HL-60 (cell line): ENCODE results near the gene CPT1A.
A peak's percentile ranks its signal among the peaks of the same experiment; 100 is the strongest.

ENCODE experiments used
- DNase-seq, 2 experiments: peaks; one replicate each; pipeline ENCODE4 v3.0.0-alpha.2; 2010 to 2020; ENCODE audit warnings: low read depth in 1 of 2, low spot score in 1 of 2
- H3K27ac ChIP-seq: fragments of 250-450 bp; sonication (Bioruptor Pico); replicated peaks from 2 replicates; pipeline ENCODE4 v1.5.1; 2020; ENCODE audit warnings: mild to moderate bottlenecking, moderate library complexity
- H3K27me3 ChIP-seq: fragments of 250-450 bp; sonication (Bioruptor Pico); 2 replicates; pipeline ENCODE4 v1.5.1; 2021; ENCODE audit warnings: mild to moderate bottlenecking, moderate library complexity; ENCODE audit not compliant: insufficient read depth, poor library complexity, severe bottlenecking
- H3K4me3 ChIP-seq: replicated peaks from 2 replicates; pipeline ENCODE4 v1.5.1; 2011; ENCODE audit warnings: mild to moderate bottlenecking, control low read depth, low read length; ENCODE audit not compliant: insufficient read depth
- GABPA ChIP-seq: IDR thresholded peaks from 2 replicates; pipeline ENCODE4 v1.6.1; 2012; ENCODE audit warnings: low read depth
- POLR2AphosphoS5 ChIP-seq: IDR thresholded peaks from 2 replicates; pipeline ENCODE4 v1.6.1; 2012; ENCODE audit warnings: low read depth
- SPI1 ChIP-seq: IDR thresholded peaks from 2 replicates; pipeline ENCODE4 v1.6.1; 2012; ENCODE audit warnings: low read depth, mild to moderate bottlenecking, borderline replicate concordance
- TF ChIP-seq, protein P1 (sequence below): IDR thresholded peaks from one replicate; pipeline ENCODE4 v1.5.1; 2011; ENCODE audit warnings: low read length, control low read depth, inconsistent platforms; ENCODE audit not compliant: insufficient read depth
- TF ChIP-seq, protein P2 (sequence below): IDR thresholded peaks from 2 replicates; pipeline ENCODE4 v1.6.1; 2012; ENCODE audit warnings: low read depth; ENCODE audit not compliant: insufficient replicate concordance

The CPT1A gene

DNA sequence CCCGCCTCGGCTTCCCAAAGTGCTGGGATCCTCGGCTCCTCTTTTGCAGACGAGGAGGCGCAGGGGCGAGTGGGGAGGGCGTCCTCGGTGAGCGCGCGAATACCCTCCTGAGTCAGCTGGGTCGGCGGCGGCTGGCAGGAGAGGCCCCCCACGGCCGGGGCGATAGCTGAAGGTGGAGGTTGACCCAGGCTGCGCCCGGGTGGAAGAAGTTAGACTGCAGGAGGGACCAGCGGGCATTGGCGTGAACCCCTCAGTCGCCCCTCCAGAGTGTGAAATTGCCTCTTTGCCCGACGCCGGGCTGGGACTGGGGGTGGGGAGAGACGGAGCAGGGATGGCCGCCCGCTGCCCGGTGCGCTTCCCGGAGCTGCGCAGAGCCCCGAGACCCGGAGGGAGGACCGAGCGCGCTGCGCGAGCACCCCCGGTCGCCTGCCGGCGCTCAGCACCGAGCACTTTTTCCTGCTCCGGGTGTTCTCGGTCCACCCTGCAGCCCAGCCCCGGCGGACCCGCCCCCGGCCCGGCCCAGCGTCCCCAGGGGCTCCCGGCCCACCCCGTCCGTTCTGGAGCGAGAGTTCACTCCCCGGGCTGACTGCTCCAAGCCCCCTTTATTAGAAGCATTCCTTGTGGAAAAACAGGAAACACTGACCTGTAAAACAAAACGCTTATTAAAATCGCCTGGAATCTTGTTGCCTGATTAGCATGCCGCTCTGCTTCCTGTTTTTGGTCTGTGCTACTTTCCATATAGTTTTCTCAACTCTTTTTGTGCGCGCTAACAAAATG is 13.7 kb upstream of the CPT1A start:
- Histone ChIP-seq H3K27me3 (no peaks in the 10 kb centered on the region), H3K4me3 (peak overlapping the region; percentile 65), H3K27ac (peak overlapping the region; percentile 73)
- peak; percentile 51 to 72 for DNase-seq
- TF ChIP-seq, protein P1, sequence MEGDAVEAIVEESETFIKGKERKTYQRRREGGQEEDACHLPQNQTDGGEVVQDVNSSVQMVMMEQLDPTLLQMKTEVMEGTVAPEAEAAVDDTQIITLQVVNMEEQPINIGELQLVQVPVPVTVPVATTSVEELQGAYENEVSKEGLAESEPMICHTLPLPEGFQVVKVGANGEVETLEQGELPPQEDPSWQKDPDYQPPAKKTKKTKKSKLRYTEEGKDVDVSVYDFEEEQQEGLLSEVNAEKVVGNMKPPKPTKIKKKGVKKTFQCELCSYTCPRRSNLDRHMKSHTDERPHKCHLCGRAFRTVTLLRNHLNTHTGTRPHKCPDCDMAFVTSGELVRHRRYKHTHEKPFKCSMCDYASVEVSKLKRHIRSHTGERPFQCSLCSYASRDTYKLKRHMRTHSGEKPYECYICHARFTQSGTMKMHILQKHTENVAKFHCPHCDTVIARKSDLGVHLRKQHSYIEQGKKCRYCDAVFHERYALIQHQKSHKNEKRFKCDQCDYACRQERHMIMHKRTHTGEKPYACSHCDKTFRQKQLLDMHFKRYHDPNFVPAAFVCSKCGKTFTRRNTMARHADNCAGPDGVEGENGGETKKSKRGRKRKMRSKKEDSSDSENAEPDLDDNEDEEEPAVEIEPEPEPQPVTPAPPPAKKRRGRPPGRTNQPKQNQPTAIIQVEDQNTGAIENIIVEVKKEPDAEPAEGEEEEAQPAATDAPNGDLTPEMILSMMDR, result no peak
- TF ChIP-seq SPI1, result peak; percentile 56; the same call in 1 of the 2 replicates
- TF ChIP-seq, protein P2, sequence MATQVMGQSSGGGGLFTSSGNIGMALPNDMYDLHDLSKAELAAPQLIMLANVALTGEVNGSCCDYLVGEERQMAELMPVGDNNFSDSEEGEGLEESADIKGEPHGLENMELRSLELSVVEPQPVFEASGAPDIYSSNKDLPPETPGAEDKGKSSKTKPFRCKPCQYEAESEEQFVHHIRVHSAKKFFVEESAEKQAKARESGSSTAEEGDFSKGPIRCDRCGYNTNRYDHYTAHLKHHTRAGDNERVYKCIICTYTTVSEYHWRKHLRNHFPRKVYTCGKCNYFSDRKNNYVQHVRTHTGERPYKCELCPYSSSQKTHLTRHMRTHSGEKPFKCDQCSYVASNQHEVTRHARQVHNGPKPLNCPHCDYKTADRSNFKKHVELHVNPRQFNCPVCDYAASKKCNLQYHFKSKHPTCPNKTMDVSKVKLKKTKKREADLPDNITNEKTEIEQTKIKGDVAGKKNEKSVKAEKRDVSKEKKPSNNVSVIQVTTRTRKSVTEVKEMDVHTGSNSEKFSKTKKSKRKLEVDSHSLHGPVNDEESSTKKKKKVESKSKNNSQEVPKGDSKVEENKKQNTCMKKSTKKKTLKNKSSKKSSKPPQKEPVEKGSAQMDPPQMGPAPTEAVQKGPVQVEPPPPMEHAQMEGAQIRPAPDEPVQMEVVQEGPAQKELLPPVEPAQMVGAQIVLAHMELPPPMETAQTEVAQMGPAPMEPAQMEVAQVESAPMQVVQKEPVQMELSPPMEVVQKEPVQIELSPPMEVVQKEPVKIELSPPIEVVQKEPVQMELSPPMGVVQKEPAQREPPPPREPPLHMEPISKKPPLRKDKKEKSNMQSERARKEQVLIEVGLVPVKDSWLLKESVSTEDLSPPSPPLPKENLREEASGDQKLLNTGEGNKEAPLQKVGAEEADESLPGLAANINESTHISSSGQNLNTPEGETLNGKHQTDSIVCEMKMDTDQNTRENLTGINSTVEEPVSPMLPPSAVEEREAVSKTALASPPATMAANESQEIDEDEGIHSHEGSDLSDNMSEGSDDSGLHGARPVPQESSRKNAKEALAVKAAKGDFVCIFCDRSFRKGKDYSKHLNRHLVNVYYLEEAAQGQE, result no peak

DNA sequence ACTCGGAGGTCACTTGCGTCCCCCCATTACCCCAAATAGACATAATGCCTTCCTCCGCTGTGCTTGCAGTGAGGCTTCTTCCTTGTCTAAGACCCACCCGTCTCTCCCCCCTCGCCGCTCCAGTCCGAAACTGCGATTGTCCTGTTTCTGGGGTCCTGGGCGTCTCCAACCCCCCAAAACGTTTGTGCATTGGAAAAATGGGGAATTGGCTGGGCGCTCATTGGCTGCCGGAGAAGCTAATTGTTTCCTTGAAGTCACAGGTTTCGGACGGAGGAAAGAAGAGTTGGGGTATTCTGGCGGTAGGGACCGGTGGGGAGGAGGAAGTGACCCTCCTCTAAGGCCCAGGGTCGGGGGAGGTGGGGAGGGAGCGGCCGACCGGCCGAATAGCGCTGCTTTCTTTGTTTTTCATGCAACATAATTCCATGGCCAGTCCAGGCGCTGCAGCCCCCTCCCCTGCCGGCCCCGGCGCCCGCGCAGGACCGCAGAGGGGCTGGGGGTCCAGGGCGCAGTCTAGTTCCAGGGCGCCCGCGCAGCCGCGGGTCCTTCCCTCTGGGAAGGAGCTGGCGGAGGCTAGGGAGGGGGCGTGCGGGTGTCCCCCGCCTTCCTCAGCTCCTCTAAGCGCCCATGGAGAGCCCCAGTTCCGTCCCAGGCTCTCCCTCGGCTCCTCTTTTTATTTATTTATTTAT is 12.7 kb upstream of the CPT1A start:
- Histone ChIP-seq H3K4me3 (peak overlapping the region; percentile 65; the same call in 1 of the 2 replicates), H3K27ac (no peak overlapping the region; the same call in 1 of the 2 replicates), H3K27me3 (no peaks in the 10 kb centered on the region)
- no peak for DNase-seq
- no peak for TF ChIP-seq GABPA
- TF ChIP-seq, protein P1, result no peak
- TF ChIP-seq SPI1, result no peak

DNA sequence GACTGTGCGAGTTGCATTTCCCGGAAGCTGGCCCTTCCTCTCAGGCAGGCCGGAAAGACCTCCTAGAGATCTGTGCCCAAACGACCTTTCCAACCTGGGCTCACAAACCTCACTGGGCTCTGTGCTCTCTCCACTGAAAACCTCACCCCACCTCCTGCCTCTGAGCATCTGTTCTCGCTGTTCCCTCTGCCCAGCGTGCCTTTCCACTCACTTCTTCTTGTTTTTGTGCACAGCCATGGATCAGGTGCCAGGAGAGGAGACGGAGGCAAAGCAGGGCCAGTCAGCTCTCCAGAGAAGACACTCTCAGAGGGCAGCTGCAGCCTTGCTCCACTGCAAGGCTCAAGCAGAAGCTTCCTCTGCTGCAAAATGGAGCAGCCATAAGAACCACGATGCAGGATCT is 10.9 kb upstream of the CPT1A start:
- TF ChIP-seq, protein P1, result no peak
- no peak for TF ChIP-seq SPI1
- TF ChIP-seq POLR2AphosphoS5, result no peak
- TF ChIP-seq, protein P2, result no peak
- TF ChIP-seq GABPA, result no peak
- no peak for DNase-seq
- Histone ChIP-seq H3K27ac (no peak overlapping the region), H3K4me3 (no peak overlapping the region), H3K27me3 (no peaks in the 10 kb centered on the region)
